Neural cell (in vitro differentiated cells): Measurements from ENCODE around the gene PCDH15. TPM values are rescaled to one million over a fixed set of nuclear protein-coding genes. Genes with fewer than 3 reads are reported as not detected.

Experiments
- H2AFZ ChIP-seq: fragments of 200-600, 300-800 bp; sonication (generic), shearing (Covaris generic); 2 replicates; pipeline ENCODE4 v1.6.0; 2014; ENCODE audit warnings: low read depth, mild to moderate bottlenecking, antibody characterized with exemption, low read length, moderate library complexity
- H3F3A ChIP-seq: fragments of 200-600 bp; shearing (Covaris generic); 2 replicates; pipeline ENCODE4 v1.6.1; 2016; ENCODE audit warnings: mild to moderate bottlenecking, moderate library complexity, mixed read lengths, antibody characterized with exemption, low read length; ENCODE audit not compliant: insufficient read depth, poor library complexity, severe bottlenecking
- H3K27ac ChIP-seq: fragments of 200-600, 300-800 bp; sonication (generic), shearing (Covaris generic); 2 replicates; pipeline ENCODE4 v1.5.1; 2014; ENCODE audit warnings: mild to moderate bottlenecking, low read length, moderate library complexity
- H3K27me3 ChIP-seq: fragments of 300-800, 200-600 bp; sonication (generic), shearing (Covaris generic); 2 replicates; pipeline ENCODE4 v1.6.0; 2014; ENCODE audit warnings: mild to moderate bottlenecking, low read depth, low read length, moderate library complexity; ENCODE audit not compliant: insufficient read depth
- H3K36me3 ChIP-seq: fragments of 300-800, 200-600 bp; sonication (generic), shearing (Covaris generic); 2 replicates; pipeline ENCODE4 v1.5.1; 2014; ENCODE audit warnings: mild to moderate bottlenecking, antibody characterized with exemption, low read length, moderate library complexity; ENCODE audit not compliant: insufficient read depth
- H3K4me2 ChIP-seq: fragments of 300-800, 200-600 bp; sonication (generic), shearing (Covaris generic); 2 replicates; pipeline ENCODE4 v1.6.0; 2014; ENCODE audit warnings: mild to moderate bottlenecking, low read length
- H3K4me3 ChIP-seq: fragments of 300-800, 200-600 bp; sonication (generic), shearing (Covaris generic); 2 replicates; pipeline ENCODE4 v1.5.1; 2014; ENCODE audit warnings: mild to moderate bottlenecking, low read length, moderate library complexity
- H3K79me2 ChIP-seq: fragments of 200-600 bp; shearing (Covaris generic); replicated peaks from 2 replicates; pipeline ENCODE4 v1.6.0; 2014; ENCODE audit warnings: mild to moderate bottlenecking, low read length, moderate library complexity; ENCODE audit not compliant: insufficient read depth
- H3K9ac ChIP-seq: fragments of 300-800, 200-600 bp; sonication (generic), shearing (Covaris generic); 2 replicates; pipeline ENCODE4 v1.6.1; 2016; ENCODE audit warnings: mild to moderate bottlenecking, low read length, mixed read lengths
- H3K9me2 ChIP-seq: fragments of 200-600 bp; shearing (Covaris generic); 2 replicates; pipeline ENCODE4 v1.6.1; 2016; ENCODE audit warnings: mild to moderate bottlenecking, low read length, mixed read lengths; ENCODE audit not compliant: insufficient read depth
- H3K9me3 ChIP-seq: fragments of 200-600, 300-800 bp; sonication (generic), shearing (Covaris generic); 2 replicates; pipeline ENCODE4 v1.6.1; 2016; ENCODE audit warnings: mild to moderate bottlenecking, mixed run types, low read length, moderate library complexity, mixed read lengths
- H4K20me1 ChIP-seq: fragments of 200-600 bp; shearing (Covaris generic); 2 replicates; pipeline ENCODE4 v1.6.1; 2016; ENCODE audit warnings: mild to moderate bottlenecking, mixed run types; ENCODE audit not compliant: insufficient read depth
- EP300 ChIP-seq: fragments of 450-650 bp; conservative IDR thresholded peaks from 2 replicates; pipeline ENCODE4 v1.6.1; 2014; ENCODE audit warnings: antibody characterized with exemption, mild to moderate bottlenecking, moderate library complexity; ENCODE audit not compliant: poor library complexity, severe bottlenecking
- EZH2 ChIP-seq: fragments of 200-600, 300-800 bp; shearing (Covaris generic), sonication (generic); IDR thresholded peaks from 2 replicates; pipeline ENCODE4 v1.6.1; 2014; ENCODE audit warnings: antibody characterized with exemption, low read length, borderline replicate concordance, mild to moderate bottlenecking; ENCODE audit not compliant: insufficient read depth, poor library complexity, severe bottlenecking
- MXI1 ChIP-seq: fragments of 450-650 bp; conservative IDR thresholded peaks from 2 replicates; pipeline ENCODE4 v1.6.1; 2014; ENCODE audit warnings: antibody characterized with exemption, mild to moderate bottlenecking; ENCODE audit not compliant: poor library complexity, severe bottlenecking
- POLR2AphosphoS5 ChIP-seq: IDR thresholded peaks from 2 replicates; pipeline ENCODE4 v1.6.1; 2012
- RAD21 ChIP-seq: fragments of 450-650 bp; conservative IDR thresholded peaks from 2 replicates; pipeline ENCODE4 v1.6.1; 2014; ENCODE audit warnings: antibody characterized with exemption, mild to moderate bottlenecking, moderate library complexity
- SMC3 ChIP-seq: fragments of 450-650 bp; conservative IDR thresholded peaks from 2 replicates; pipeline ENCODE4 v1.6.1; 2014; ENCODE audit warnings: antibody characterized with exemption, mild to moderate bottlenecking, moderate library complexity; ENCODE audit not compliant: poor library complexity
- TAF1 ChIP-seq: IDR thresholded peaks from 2 replicates; pipeline ENCODE4 v1.6.1; 2012; ENCODE audit warnings: low read depth
- polyA plus RNA-seq: library from polyadenylated mRNA; depleted of rRNA; stranded (reverse); fragments of >200 nt; gene quantifications from 2 replicates; pipeline ENCODE4 v1.2.3, GENCODE V29; 2014
- TF ChIP-seq, protein P1 (sequence below): fragments of 450-650 bp; IDR thresholded peaks from 2 replicates; pipeline ENCODE4 v1.5.1; 2014; ENCODE audit warnings: antibody characterized with exemption, mild to moderate bottlenecking, moderate library complexity; ENCODE audit not compliant: poor library complexity, severe bottlenecking
- TF ChIP-seq, protein P2 (sequence below): IDR thresholded peaks from 2 replicates; pipeline ENCODE4 v1.6.1; 2012; ENCODE audit warnings: borderline replicate concordance

The PCDH15 gene
- polyA plus RNA-seq, 1 donor from 2014 or later: 1.2 TPM

DNA sequence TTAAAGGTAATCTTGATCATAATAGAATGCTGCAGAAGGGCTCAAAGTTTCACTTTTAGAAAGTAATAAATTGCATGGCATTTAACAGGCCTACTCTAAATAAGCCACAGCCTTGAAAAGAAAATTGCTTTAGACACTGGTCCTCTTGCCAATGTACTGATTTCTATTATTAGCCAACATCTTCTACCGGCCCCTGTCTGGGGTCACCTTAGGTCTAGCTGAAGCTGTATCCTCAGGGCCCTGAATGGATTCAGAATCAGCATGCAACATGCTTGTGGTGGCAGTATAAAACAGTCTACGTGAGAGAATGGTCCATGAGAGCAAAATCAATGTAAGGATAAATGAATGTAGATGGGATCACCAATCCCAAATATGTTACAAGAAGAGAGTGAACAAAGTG is 541.9 kb downstream of the PCDH15 start:
- TF ChIP-seq SMC3: no peak
- TF ChIP-seq EZH2: no peak
- no peak for TF ChIP-seq POLR2AphosphoS5
- no peaks in the 10 kb centered on the region for H3K79me2 ChIP-seq
- no peaks in the 10 kb centered on the region for H4K20me1 ChIP-seq
- no peak overlapping the region for H3K4me3 ChIP-seq
- no peaks in the 10 kb centered on the region for H3F3A ChIP-seq
- no peak overlapping the region for H2AFZ ChIP-seq
- no peak overlapping the region for H3K9ac ChIP-seq
- H3K9me2 ChIP-seq: no peaks in the 10 kb centered on the region
- H3K9me3 ChIP-seq: no peaks in the 10 kb centered on the region
- no peaks in the 10 kb centered on the region for H3K36me3 ChIP-seq
- no peak overlapping the region for H3K27ac ChIP-seq
- no peak overlapping the region for H3K4me2 ChIP-seq
- H3K27me3 ChIP-seq: no peaks in the 10 kb centered on the region

GRCh38 chr10:54234832-54235231 is 566.2 kb downstream of the PCDH15 start:
- H3K36me3 ChIP-seq: no peaks in the 10 kb centered on the region
- H4K20me1 ChIP-seq: no peaks in the 10 kb centered on the region
- TF ChIP-seq RAD21 (no peak), SMC3 (no peak), POLR2AphosphoS5 (no peak), EP300 (no peak), MXI1 (no peak), EZH2 (no peak), TAF1 (no peak)
- TF ChIP-seq, protein P1, sequence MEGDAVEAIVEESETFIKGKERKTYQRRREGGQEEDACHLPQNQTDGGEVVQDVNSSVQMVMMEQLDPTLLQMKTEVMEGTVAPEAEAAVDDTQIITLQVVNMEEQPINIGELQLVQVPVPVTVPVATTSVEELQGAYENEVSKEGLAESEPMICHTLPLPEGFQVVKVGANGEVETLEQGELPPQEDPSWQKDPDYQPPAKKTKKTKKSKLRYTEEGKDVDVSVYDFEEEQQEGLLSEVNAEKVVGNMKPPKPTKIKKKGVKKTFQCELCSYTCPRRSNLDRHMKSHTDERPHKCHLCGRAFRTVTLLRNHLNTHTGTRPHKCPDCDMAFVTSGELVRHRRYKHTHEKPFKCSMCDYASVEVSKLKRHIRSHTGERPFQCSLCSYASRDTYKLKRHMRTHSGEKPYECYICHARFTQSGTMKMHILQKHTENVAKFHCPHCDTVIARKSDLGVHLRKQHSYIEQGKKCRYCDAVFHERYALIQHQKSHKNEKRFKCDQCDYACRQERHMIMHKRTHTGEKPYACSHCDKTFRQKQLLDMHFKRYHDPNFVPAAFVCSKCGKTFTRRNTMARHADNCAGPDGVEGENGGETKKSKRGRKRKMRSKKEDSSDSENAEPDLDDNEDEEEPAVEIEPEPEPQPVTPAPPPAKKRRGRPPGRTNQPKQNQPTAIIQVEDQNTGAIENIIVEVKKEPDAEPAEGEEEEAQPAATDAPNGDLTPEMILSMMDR: no peak
- TF ChIP-seq, protein P2, sequence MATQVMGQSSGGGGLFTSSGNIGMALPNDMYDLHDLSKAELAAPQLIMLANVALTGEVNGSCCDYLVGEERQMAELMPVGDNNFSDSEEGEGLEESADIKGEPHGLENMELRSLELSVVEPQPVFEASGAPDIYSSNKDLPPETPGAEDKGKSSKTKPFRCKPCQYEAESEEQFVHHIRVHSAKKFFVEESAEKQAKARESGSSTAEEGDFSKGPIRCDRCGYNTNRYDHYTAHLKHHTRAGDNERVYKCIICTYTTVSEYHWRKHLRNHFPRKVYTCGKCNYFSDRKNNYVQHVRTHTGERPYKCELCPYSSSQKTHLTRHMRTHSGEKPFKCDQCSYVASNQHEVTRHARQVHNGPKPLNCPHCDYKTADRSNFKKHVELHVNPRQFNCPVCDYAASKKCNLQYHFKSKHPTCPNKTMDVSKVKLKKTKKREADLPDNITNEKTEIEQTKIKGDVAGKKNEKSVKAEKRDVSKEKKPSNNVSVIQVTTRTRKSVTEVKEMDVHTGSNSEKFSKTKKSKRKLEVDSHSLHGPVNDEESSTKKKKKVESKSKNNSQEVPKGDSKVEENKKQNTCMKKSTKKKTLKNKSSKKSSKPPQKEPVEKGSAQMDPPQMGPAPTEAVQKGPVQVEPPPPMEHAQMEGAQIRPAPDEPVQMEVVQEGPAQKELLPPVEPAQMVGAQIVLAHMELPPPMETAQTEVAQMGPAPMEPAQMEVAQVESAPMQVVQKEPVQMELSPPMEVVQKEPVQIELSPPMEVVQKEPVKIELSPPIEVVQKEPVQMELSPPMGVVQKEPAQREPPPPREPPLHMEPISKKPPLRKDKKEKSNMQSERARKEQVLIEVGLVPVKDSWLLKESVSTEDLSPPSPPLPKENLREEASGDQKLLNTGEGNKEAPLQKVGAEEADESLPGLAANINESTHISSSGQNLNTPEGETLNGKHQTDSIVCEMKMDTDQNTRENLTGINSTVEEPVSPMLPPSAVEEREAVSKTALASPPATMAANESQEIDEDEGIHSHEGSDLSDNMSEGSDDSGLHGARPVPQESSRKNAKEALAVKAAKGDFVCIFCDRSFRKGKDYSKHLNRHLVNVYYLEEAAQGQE: no peak
- H3K4me3 ChIP-seq: no peak overlapping the region
- no peak overlapping the region for H3K4me2 ChIP-seq
- H3K27ac ChIP-seq: no peak overlapping the region
- no peaks in the 10 kb centered on the region for H3K9me3 ChIP-seq
- no peak overlapping the region for H2AFZ ChIP-seq
- H3F3A ChIP-seq: no peaks in the 10 kb centered on the region
- no peaks in the 10 kb centered on the region for H3K27me3 ChIP-seq
- H3K9me2 ChIP-seq: no peaks in the 10 kb centered on the region
- H3K79me2 ChIP-seq: no peaks in the 10 kb centered on the region
- no peak overlapping the region for H3K9ac ChIP-seq

- Histone ChIP-seq H3K79me2 (no peaks in the 10 kb centered on the region), H3F3A (no peaks in the 10 kb centered on the region), H3K9me3 (no peaks in the 10 kb centered on the region), H3K4me2 (no peak overlapping the region), H3K36me3 (no peaks in the 10 kb centered on the region), H3K9me2 (no peaks in the 10 kb centered on the region), H3K9ac (no peak overlapping the region), H4K20me1 (no peaks in the 10 kb centered on the region), H2AFZ (no peak overlapping the region), H3K4me3 (no peak overlapping the region), H3K27me3 (no peaks in the 10 kb centered on the region), H3K27ac (no peak overlapping the region)
- TF ChIP-seq SMC3: no peak
- TF ChIP-seq MXI1: no peak
- no peak for TF ChIP-seq POLR2AphosphoS5
- TF ChIP-seq, protein P2: no peak
- TF ChIP-seq TAF1: no peak
- TF ChIP-seq EP300: no peak
- TF ChIP-seq, protein P1: no peak
- no peak for TF ChIP-seq EZH2
- TF ChIP-seq RAD21: no peak
Observed at GRCh38 chr10:54203401-54203800, 597.6 kb downstream of the PCDH15 start.
